MM.1S (cell line): ENCODE measurements around the gene SPAG16.
A peak's percentile ranks its signal among the peaks of the same experiment; 100 is the strongest.

Source experiments
- DNase-seq: peaks from one replicate; pipeline ENCODE4 v3.0.0-alpha.2; 2015
- H2AFZ ChIP-seq: fragments of 300-600 bp; sonication (generic); 2 replicates; pipeline ENCODE4 v1.6.0; 2016; ENCODE audit warnings: antibody characterized with exemption, low read length
- H3F3A ChIP-seq: fragments of 300-600 bp; sonication (generic); 2 replicates; pipeline ENCODE4 v1.6.1; 2016; ENCODE audit warnings: mild to moderate bottlenecking, antibody characterized with exemption, low read length, moderate library complexity, mixed read lengths; ENCODE audit not compliant: insufficient read depth
- H3K27ac ChIP-seq: fragments of 300-600 bp; sonication (generic); 2 replicates; pipeline ENCODE4 v1.5.1; 2016; ENCODE audit warnings: mild to moderate bottlenecking, low read length
- H3K27me3 ChIP-seq: fragments of 300-600 bp; sonication (generic); replicated peaks from 2 replicates; pipeline ENCODE4 v1.6.0; 2016; ENCODE audit warnings: low read length; ENCODE audit not compliant: insufficient read depth
- H3K36me3 ChIP-seq: fragments of 300-600 bp; sonication (generic); replicated peaks from 2 replicates; pipeline ENCODE4 v1.6.1; 2016; ENCODE audit warnings: mild to moderate bottlenecking, low read length, mixed read lengths; ENCODE audit not compliant: insufficient read depth
- H3K4me1 ChIP-seq: fragments of 300-600 bp; sonication (generic); 2 replicates; pipeline ENCODE4 v1.6.1; 2016; ENCODE audit warnings: low read length, mixed read lengths
- H3K4me2 ChIP-seq: fragments of 300-600 bp; sonication (generic); 2 replicates; pipeline ENCODE4 v1.6.0; 2016; ENCODE audit warnings: low read depth, low read length
- H3K4me3 ChIP-seq: fragments of 300-600 bp; sonication (generic); 2 replicates; pipeline ENCODE4 v1.5.1; 2016; ENCODE audit warnings: low read length, mixed read lengths
- H3K79me2 ChIP-seq: fragments of 300-600 bp; sonication (generic); 2 replicates; pipeline ENCODE4 v1.6.1; 2016; ENCODE audit warnings: mixed run types, low read length, mixed read lengths
- H3K9ac ChIP-seq: fragments of 300-600 bp; sonication (generic); 2 replicates; pipeline ENCODE4 v1.6.1; 2016; ENCODE audit warnings: low read length, mixed read lengths
- H3K9me2 ChIP-seq: fragments of 300-600 bp; sonication (generic); replicated peaks from 2 replicates; pipeline ENCODE4 v1.6.1; 2016; ENCODE audit warnings: mild to moderate bottlenecking, low read length, mixed read lengths; ENCODE audit not compliant: insufficient read depth
- H3K9me3 ChIP-seq: fragments of 300-600 bp; sonication (generic); replicated peaks from 2 replicates; pipeline ENCODE4 v1.6.1; 2016; ENCODE audit warnings: mild to moderate bottlenecking, low read length, mixed read lengths; ENCODE audit not compliant: insufficient read depth
- H4K20me1 ChIP-seq: fragments of 300-600 bp; sonication (generic); 2 replicates; pipeline ENCODE4 v1.6.1; 2016; ENCODE audit warnings: mild to moderate bottlenecking, low read length, moderate library complexity, mixed read lengths; ENCODE audit not compliant: insufficient read depth
- EZH2 ChIP-seq: fragments of 300-600 bp; sonication (generic); optimal IDR thresholded peaks from 2 replicates; pipeline ENCODE3; 2017; ENCODE audit warnings: low read depth, mild to moderate bottlenecking, antibody characterized with exemption, low read length, mixed read lengths
- EZH2phosphoT487 ChIP-seq: fragments of 300-600 bp; sonication (generic); IDR thresholded peaks from 2 replicates; pipeline ENCODE4 v1.6.1; 2018; ENCODE audit warnings: antibody characterized with exemption, low read length
- TF ChIP-seq, protein P1 (sequence below): fragments of 300-600 bp; sonication (generic); IDR thresholded peaks from 2 replicates; pipeline ENCODE4 v1.5.1; 2016; ENCODE audit warnings: antibody characterized with exemption, low read length, mixed read lengths

SPAG16 gene

DNA sequence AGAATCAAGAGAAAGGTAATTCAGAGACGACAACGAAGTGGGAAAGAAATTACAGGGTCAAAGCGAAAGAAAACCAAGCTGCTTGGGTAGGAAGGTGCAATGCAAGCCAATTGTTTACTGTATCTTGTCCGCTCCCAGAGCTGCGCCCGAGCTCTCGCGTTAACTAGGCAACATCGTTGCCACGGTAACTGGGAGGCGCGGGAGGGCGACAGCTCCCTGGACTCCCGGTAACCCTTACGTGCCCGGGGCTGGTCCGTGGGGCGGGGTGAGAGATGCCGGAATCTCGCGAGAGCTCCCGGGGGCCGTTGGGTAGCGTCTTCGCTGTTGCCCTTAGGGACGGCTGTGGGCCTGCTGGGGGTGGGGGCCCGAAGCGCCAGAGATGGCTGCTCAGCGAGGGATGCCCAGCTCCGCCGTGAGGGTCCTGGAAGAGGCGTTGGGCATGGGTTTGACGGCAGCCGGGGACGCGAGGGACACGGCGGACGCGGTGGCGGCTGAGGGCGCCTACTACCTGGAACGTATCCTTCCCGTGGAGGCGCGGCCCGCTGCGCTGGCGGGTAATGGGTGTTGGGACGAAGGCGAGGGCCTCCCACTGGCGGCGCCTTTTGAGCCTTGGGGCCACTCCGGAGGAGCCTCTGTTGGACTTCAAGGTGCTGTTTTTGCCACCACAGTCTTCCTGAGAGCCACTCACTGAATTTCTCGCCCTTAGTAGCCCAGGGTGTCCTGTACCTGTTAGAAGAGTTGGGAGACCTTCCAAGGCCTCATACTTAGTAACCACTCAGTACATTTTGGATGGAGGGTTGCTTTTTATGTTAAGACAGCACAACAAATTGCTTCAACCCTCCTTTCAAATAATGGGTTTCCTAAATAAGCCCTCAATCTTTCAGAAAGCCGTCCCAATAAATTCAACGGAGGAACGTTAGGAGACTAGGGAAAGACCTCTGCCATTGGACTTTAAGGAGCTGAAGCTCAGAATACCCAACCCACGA, at the start of gene SPAG16:
Gene SPAG16, plus strand, starts transcription at position 360 of the 986 bp plus-strand sequence.
- peak; percentile 99 for DNase-seq
- H3K79me2 ChIP-seq = no peaks in the 10 kb centered on the region
- no peaks in the 10 kb centered on the region for H3K27me3 ChIP-seq
- H2AFZ ChIP-seq = peak within 1 kb of the TSS; percentile 75
- H3K36me3 ChIP-seq = no peaks in the 10 kb centered on the region
- peak within 1 kb of the TSS; percentile 77 for H3K4me2 ChIP-seq
- H3K9me2 ChIP-seq = no peaks in the 10 kb centered on the region
- H3F3A ChIP-seq = peaks cover 4% of the 10 kb centered on the region; the same call in 1 of the 2 replicates
- no peaks in the 10 kb centered on the region for H3K9me3 ChIP-seq
- peak within 1 kb of the TSS; percentile 65; the same call in 1 of the 2 replicates for H3K27ac ChIP-seq
- H3K4me3 ChIP-seq = peak within 1 kb of the TSS; percentile 75
- no peaks in the 10 kb centered on the region for H3K4me1 ChIP-seq
- H3K9ac ChIP-seq = peak within 1 kb of the TSS; percentile 73
- TF ChIP-seq EZH2 (no peak), EZH2phosphoT487 (no peak)
- TF ChIP-seq, protein P1, sequence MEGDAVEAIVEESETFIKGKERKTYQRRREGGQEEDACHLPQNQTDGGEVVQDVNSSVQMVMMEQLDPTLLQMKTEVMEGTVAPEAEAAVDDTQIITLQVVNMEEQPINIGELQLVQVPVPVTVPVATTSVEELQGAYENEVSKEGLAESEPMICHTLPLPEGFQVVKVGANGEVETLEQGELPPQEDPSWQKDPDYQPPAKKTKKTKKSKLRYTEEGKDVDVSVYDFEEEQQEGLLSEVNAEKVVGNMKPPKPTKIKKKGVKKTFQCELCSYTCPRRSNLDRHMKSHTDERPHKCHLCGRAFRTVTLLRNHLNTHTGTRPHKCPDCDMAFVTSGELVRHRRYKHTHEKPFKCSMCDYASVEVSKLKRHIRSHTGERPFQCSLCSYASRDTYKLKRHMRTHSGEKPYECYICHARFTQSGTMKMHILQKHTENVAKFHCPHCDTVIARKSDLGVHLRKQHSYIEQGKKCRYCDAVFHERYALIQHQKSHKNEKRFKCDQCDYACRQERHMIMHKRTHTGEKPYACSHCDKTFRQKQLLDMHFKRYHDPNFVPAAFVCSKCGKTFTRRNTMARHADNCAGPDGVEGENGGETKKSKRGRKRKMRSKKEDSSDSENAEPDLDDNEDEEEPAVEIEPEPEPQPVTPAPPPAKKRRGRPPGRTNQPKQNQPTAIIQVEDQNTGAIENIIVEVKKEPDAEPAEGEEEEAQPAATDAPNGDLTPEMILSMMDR = no peak
- H4K20me1 ChIP-seq = no peaks in the 10 kb centered on the region

DNA sequence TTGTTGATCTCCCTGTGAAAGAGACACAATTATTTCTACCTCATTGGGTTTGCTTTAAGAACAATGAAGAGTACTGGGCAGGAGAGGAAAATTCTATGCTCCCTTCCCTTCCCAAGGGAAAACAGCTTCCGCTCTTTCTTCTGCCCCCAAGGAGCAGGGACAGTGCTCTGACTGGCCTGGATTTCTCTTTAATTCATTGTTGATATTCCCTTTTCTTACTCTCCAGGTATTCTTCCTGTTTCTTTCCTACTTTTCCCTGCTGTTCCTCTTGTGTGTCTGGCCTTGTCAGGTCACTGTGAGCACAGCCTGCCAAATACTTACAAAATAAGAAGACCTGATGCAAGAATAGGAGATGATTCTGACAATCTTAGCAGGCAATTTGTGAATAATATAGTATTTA, 49.6 kb upstream of the SPAG16 start:
- no peaks in the 10 kb centered on the region for H3K4me1 ChIP-seq
- no peak for DNase-seq
- no peaks in the 10 kb centered on the region for H3F3A ChIP-seq
- no peaks in the 10 kb centered on the region for H4K20me1 ChIP-seq
- H3K36me3 ChIP-seq = no peaks in the 10 kb centered on the region
- no peak for TF ChIP-seq EZH2
- TF ChIP-seq EZH2phosphoT487 = no peak
- TF ChIP-seq, protein P1 = no peak
- no peak overlapping the region for H3K4me2 ChIP-seq
- no peaks in the 10 kb centered on the region for H3K27me3 ChIP-seq
- H2AFZ ChIP-seq = no peak overlapping the region
- no peak overlapping the region for H3K9ac ChIP-seq
- H3K9me3 ChIP-seq = no peaks in the 10 kb centered on the region
- H3K27ac ChIP-seq = no peak overlapping the region
- no peaks in the 10 kb centered on the region for H3K79me2 ChIP-seq
- no peak overlapping the region for H3K4me3 ChIP-seq
- no peaks in the 10 kb centered on the region for H3K9me2 ChIP-seq

DNA sequence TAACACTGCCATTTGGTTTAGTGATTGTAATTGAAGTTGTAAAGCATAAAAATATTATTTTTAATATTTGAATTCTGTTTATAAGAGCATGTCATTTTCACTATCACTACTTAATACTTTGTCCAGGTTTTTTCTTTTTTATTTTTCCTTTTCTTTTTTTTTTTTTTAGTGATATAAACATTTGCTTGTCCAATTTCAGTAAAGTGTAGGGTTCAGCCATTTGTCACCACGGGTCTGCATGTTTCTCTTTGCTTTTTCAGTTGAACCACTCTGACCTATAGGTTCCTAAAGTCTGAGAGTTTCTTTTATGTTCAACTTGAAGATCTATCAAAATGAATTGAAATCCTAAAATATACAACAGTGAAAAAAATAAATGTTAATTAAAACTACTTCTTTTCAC, 48.5 kb upstream of the SPAG16 start:
- no peaks in the 10 kb centered on the region for H3K27me3 ChIP-seq
- no peaks in the 10 kb centered on the region for H3F3A ChIP-seq
- H3K9me3 ChIP-seq = no peaks in the 10 kb centered on the region
- H3K4me3 ChIP-seq = no peak overlapping the region
- no peaks in the 10 kb centered on the region for H4K20me1 ChIP-seq
- TF ChIP-seq EZH2 = no peak
- TF ChIP-seq, protein P1 = no peak
- TF ChIP-seq EZH2phosphoT487 = no peak
- no peaks in the 10 kb centered on the region for H3K36me3 ChIP-seq
- no peak overlapping the region for H2AFZ ChIP-seq
- H3K4me1 ChIP-seq = no peaks in the 10 kb centered on the region
- no peak overlapping the region for H3K9ac ChIP-seq
- no peaks in the 10 kb centered on the region for H3K79me2 ChIP-seq
- no peaks in the 10 kb centered on the region for H3K9me2 ChIP-seq
- H3K27ac ChIP-seq = no peak overlapping the region
- DNase-seq = no peak
- H3K4me2 ChIP-seq = no peak overlapping the region
